SU-DHL-6 (cell line): ENCODE data around the gene CCDC34.

Experiments used
- EZH2phosphoT487 ChIP-seq: fragments of 200-600 bp; sonication (generic), shearing (Covaris generic); conservative IDR thresholded peaks from 2 replicates; pipeline ENCODE4 v1.6.1; 2018; ENCODE audit warnings: mild to moderate bottlenecking, antibody characterized with exemption, low read length, moderate library complexity, mixed read lengths
- TF ChIP-seq, protein P1 (sequence below): fragments of 200-600 bp; sonication (generic); IDR thresholded peaks from one replicate; pipeline ENCODE4 v1.5.1; 2017; ENCODE audit warnings: antibody characterized with exemption, mild to moderate bottlenecking, low read length, moderate library complexity; ENCODE audit not compliant: insufficient read depth, poor library complexity, severe bottlenecking

GRCh38 chr11:27352781-27353180, 10.2 kb downstream of the CCDC34 start:
- TF ChIP-seq, protein P1, sequence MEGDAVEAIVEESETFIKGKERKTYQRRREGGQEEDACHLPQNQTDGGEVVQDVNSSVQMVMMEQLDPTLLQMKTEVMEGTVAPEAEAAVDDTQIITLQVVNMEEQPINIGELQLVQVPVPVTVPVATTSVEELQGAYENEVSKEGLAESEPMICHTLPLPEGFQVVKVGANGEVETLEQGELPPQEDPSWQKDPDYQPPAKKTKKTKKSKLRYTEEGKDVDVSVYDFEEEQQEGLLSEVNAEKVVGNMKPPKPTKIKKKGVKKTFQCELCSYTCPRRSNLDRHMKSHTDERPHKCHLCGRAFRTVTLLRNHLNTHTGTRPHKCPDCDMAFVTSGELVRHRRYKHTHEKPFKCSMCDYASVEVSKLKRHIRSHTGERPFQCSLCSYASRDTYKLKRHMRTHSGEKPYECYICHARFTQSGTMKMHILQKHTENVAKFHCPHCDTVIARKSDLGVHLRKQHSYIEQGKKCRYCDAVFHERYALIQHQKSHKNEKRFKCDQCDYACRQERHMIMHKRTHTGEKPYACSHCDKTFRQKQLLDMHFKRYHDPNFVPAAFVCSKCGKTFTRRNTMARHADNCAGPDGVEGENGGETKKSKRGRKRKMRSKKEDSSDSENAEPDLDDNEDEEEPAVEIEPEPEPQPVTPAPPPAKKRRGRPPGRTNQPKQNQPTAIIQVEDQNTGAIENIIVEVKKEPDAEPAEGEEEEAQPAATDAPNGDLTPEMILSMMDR: no peak
- no peak for TF ChIP-seq EZH2phosphoT487
